HG02884 (cell line): ENCODE results near the gene AMER1.

Experiments
- ATAC-seq: cut with Tn5 transposase; IDR thresholded peaks from one replicate; pipeline ENCODE4 v1.9.1; 2021; ENCODE audit warnings: mild to moderate bottlenecking, moderate library complexity; ENCODE audit not compliant: unreplicated experiment

AMER1 gene

GRCh38 chrX:64186974-64187761 lies 18.3 kb downstream of the AMER1 start:
- no peak for ATAC-seq

GRCh38 chrX:64184396-64184795 lies 21.1 kb downstream of the AMER1 start:
- ATAC-seq, result no peak

GRCh38 chrX:64182208-64182607 lies 23.3 kb downstream of the AMER1 start:
- ATAC-seq, result no peak

- no peak for ATAC-seq
Observed at GRCh38 chrX:64176876-64177275, 28.6 kb downstream of the AMER1 start.

- no peak for ATAC-seq
Observed at GRCh38 chrX:64169988-64170387, 35.5 kb downstream of the AMER1 start.

GRCh38 chrX:64152857-64153256 lies 52.7 kb downstream of the AMER1 start:
- ATAC-seq, result no peak

- no peak for ATAC-seq
Observed at GRCh38 chrX:64151911-64152310, 53.6 kb downstream of the AMER1 start.

- no peak for ATAC-seq
Observed at GRCh38 chrX:64150775-64151174, 54.7 kb downstream of the AMER1 start.
